Progenitor cell of endocrine pancreas (in vitro differentiated cells): ENCODE measurements around the gene GMDS. TPM values are rescaled to one million over a fixed set of nuclear protein-coding genes. Genes with fewer than 3 reads are reported as not detected.

ENCODE experiments used
- DNase-seq: peaks from one replicate; pipeline ENCODE4 v3.0.0; 2021; ENCODE audit warnings: low spot score; ENCODE audit not compliant: unreplicated experiment
- H3K27ac Mint-ChIP-seq: 2 replicates; pipeline ENCODE4 v1.8.0; 2021; ENCODE audit warnings: mild to moderate bottlenecking, moderate library complexity, mixed read lengths
- H3K27me3 Mint-ChIP-seq: 2 replicates; pipeline ENCODE4 v1.8.0; 2021; ENCODE audit warnings: mixed read lengths
- H3K36me3 Mint-ChIP-seq: 2 replicates; pipeline ENCODE4 v1.8.0; 2022; ENCODE audit warnings: mixed read lengths; ENCODE audit not compliant: insufficient read depth
- H3K4me1 Mint-ChIP-seq: 2 replicates; pipeline ENCODE4 v1.8.0; 2021; ENCODE audit warnings: low read depth, mixed read lengths
- H3K4me3 Mint-ChIP-seq: 2 replicates; pipeline ENCODE4 v1.8.0; 2021; ENCODE audit warnings: low read depth, mild to moderate bottlenecking, moderate library complexity, mixed read lengths
- H3K9me3 Mint-ChIP-seq: 2 replicates; pipeline ENCODE4 v1.8.0; 2021; ENCODE audit warnings: low read depth, mixed read lengths
- total RNA-seq: library from RNA; stranded (reverse); gene quantifications from 2 replicates; pipeline ENCODE4 v1.2.1, GENCODE V29; 2021
- TF ChIP-seq, protein P1 (sequence below): fragments of 200-600 bp; sonication (generic); IDR thresholded peaks from one replicate; pipeline ENCODE4 v1.5.0; 2021; ENCODE audit warnings: antibody characterized with exemption, mild to moderate bottlenecking; ENCODE audit not compliant: unreplicated experiment

The GMDS gene
- total RNA-seq, 1 donor from 2014 or later = 17.2 TPM

DNA sequence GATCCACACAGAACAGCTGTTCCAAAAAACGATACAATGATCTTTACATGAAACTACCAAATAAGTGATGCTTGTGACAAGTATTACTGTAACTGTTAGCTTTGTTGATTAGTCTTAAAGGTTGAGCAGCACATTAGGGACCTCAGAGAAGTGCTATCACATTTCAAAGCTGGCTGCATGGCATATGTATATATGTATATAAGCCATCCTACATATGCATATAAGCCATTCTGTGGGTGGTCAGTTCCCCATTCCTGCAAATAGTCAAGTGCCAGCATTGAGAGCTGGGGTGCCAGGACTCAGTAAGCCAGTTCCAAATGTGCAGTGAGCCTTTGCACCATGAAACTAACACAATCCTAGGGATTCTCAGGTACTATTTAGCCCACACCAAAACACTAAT, 339.4 kb downstream of the GMDS start:
- H3K27ac Mint-ChIP-seq = no peak overlapping the region
- no peak overlapping the region for H3K4me3 Mint-ChIP-seq
- H3K9me3 Mint-ChIP-seq = no peaks in the 10 kb centered on the region
- TF ChIP-seq, protein P1, sequence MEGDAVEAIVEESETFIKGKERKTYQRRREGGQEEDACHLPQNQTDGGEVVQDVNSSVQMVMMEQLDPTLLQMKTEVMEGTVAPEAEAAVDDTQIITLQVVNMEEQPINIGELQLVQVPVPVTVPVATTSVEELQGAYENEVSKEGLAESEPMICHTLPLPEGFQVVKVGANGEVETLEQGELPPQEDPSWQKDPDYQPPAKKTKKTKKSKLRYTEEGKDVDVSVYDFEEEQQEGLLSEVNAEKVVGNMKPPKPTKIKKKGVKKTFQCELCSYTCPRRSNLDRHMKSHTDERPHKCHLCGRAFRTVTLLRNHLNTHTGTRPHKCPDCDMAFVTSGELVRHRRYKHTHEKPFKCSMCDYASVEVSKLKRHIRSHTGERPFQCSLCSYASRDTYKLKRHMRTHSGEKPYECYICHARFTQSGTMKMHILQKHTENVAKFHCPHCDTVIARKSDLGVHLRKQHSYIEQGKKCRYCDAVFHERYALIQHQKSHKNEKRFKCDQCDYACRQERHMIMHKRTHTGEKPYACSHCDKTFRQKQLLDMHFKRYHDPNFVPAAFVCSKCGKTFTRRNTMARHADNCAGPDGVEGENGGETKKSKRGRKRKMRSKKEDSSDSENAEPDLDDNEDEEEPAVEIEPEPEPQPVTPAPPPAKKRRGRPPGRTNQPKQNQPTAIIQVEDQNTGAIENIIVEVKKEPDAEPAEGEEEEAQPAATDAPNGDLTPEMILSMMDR = no peak
- H3K4me1 Mint-ChIP-seq = peaks cover 10% of the 10 kb centered on the region
- DNase-seq = no peak
- peaks cover 7% of the 10 kb centered on the region for H3K27me3 Mint-ChIP-seq
- no peaks in the 10 kb centered on the region for H3K36me3 Mint-ChIP-seq

- Mint-ChIP-seq H3K4me1 (peaks cover 10% of the 10 kb centered on the region), H3K4me3 (no peak overlapping the region), H3K36me3 (no peaks in the 10 kb centered on the region), H3K9me3 (no peaks in the 10 kb centered on the region), H3K27ac (no peak overlapping the region), H3K27me3 (peaks cover 13% of the 10 kb centered on the region)
- TF ChIP-seq, protein P1 = no peak
- DNase-seq = no peak
Observed at GRCh38 chr6:1904898-1905297, 340.5 kb downstream of the GMDS start.

DNA sequence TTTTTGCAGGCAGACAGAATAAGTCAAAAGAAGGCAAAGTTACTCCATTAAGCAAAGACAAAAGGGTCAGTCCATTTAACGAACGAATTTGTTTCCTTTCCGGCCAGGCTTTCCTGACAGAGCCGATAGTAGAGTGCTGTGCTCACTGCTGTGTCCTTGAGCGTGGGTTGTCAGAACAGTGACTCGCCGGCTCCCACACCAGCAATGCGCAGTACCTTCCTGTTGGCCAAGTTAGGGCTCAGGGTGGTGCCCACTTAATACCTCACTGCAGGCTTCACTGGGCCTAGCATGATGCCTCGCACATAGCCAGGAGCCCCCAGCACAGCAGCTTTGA, 341.0 kb downstream of the GMDS start:
- Mint-ChIP-seq H3K27ac (no peak overlapping the region), H3K4me1 (peaks cover 10% of the 10 kb centered on the region), H3K27me3 (peaks cover 15% of the 10 kb centered on the region), H3K4me3 (no peak overlapping the region), H3K9me3 (no peaks in the 10 kb centered on the region), H3K36me3 (no peaks in the 10 kb centered on the region)
- no peak for DNase-seq
- TF ChIP-seq, protein P1 = no peak

DNA sequence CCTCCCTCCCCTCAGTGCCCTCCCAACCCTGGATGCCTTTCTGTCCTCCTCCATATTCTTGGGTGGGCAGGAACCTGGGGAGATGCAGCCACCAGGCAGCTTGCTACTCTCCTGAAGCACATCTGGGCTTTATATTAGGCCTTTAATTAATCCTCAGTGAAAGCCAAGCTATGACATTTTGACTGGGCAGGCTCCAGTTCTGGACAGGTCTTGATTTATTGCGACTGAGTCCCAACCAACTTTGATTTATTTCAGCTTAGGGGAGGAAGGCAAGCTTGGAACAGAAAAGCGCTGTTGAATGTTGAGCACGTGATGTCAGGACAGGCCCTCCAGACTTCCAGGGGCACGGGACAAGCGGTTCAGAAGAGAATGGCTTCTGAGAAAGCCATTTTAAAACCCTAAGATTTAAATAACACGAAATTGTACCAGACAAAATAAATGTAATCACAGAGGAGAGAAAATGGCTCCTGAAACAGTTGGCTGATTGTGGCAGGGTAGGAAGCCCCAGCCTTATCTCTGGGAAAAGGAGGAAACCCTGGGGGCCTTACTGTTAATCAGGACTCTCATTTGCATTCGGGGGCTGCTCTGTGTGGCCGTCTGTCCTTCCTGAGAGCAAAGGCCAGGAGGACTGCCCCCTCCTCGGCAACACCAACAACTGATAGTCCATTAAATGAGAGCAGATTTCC, 341.5 kb downstream of the GMDS start:
- no peak overlapping the region for H3K27ac Mint-ChIP-seq
- H3K9me3 Mint-ChIP-seq = no peaks in the 10 kb centered on the region
- TF ChIP-seq, protein P1 = no peak
- no peak for DNase-seq
- no peaks in the 10 kb centered on the region for H3K36me3 Mint-ChIP-seq
- peaks cover 15% of the 10 kb centered on the region for H3K27me3 Mint-ChIP-seq
- H3K4me1 Mint-ChIP-seq = peaks cover 14% of the 10 kb centered on the region
- no peak overlapping the region for H3K4me3 Mint-ChIP-seq

DNA sequence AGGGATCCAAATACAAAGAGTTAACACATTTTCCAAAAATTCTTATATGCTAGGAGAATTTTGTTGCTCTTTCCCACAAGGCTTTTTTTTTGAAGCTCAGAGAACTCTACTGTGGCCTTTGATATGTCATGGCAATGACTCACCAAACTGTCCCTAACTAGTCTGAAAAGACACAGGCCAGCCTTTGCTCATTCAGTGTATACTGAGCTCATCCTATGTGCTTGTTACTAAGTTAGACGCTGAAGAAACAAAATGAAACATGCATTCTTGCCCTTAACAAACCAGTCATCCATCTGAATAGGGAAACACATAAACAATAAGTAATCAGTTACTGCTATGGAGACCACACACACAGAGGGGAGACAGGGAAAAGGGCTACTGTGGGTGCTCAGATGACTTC, 343.8 kb downstream of the GMDS start:
- peaks cover 17% of the 10 kb centered on the region for H3K27me3 Mint-ChIP-seq
- H3K9me3 Mint-ChIP-seq = no peaks in the 10 kb centered on the region
- no peak for DNase-seq
- peaks cover 15% of the 10 kb centered on the region for H3K4me1 Mint-ChIP-seq
- no peaks in the 10 kb centered on the region for H3K36me3 Mint-ChIP-seq
- no peak overlapping the region for H3K4me3 Mint-ChIP-seq
- TF ChIP-seq, protein P1 = no peak
- no peak overlapping the region for H3K27ac Mint-ChIP-seq
